ENCODE measurements around the gene TPP1. TPM values are rescaled to one million over a fixed set of nuclear protein-coding genes. Genes with fewer than 3 reads are reported as not detected.

The TPP1 gene
- total and polyA plus RNA-seq, 2 experiments from 2014 or later = 68.4 to 185 TPM

GRCh38 chr11:6583584-6583983, 35.6 kb downstream of the TPP1 start:
- Histone ChIP-seq H3K27me3 (no peaks in the 10 kb centered on the region), H3K9me3 (ENCODE audit: low read depth) (peaks cover 10% of the 10 kb centered on the region), H3K36me3 (replicated peaks; ENCODE audit: insufficient read depth, low read depth) (no peaks in the 10 kb centered on the region), H3K79me2 (no peaks in the 10 kb centered on the region), H3K4me1 (ENCODE audit: insufficient read depth) (no peaks in the 10 kb centered on the region), H3K4me2 (no peak overlapping the region), H4K20me1 (ENCODE audit: insufficient read depth, poor library complexity, severe bottlenecking) (no peaks in the 10 kb centered on the region), H3K4me3 (no peak overlapping the region), H3K27ac (no peak overlapping the region), H3K9me2 (replicated peaks; ENCODE audit: insufficient read depth) (no peaks in the 10 kb centered on the region), H2AFZ (no peak overlapping the region)
- no peak for TF ChIP-seq EZH2 (IDR thresholded peaks at IDR 0.05; ENCODE audit: borderline replicate concordance)
- no peak for DNase-seq (ENCODE audit: low spot score)
- 100% methylated on average over 1 of the region's 1 CpG for WGBS (ENCODE audit: low lambda C conversion rate, missing lambda C conversion rate)

- Histone ChIP-seq H3K4me2 (no peak overlapping the region), H3K27me3 (no peaks in the 10 kb centered on the region), H3K4me1 (ENCODE audit: insufficient read depth) (peaks cover 3% of the 10 kb centered on the region), H3K4me3 (no peak overlapping the region), H2AFZ (no peak overlapping the region), H4K20me1 (ENCODE audit: insufficient read depth, poor library complexity, severe bottlenecking) (no peaks in the 10 kb centered on the region), H3K79me2 (no peaks in the 10 kb centered on the region), H3K36me3 (replicated peaks; ENCODE audit: insufficient read depth, low read depth) (no peaks in the 10 kb centered on the region), H3K9me3 (ENCODE audit: low read depth) (peaks cover 10% of the 10 kb centered on the region), H3K27ac (no peak overlapping the region), H3K9me2 (replicated peaks; ENCODE audit: insufficient read depth) (no peaks in the 10 kb centered on the region)
- no peak for DNase-seq (ENCODE audit: low spot score)
- WGBS (ENCODE audit: low lambda C conversion rate, missing lambda C conversion rate) = no CpG with 5 or more reads among the region's 2 CpGs
- TF ChIP-seq EZH2phosphoT487 (IDR thresholded peaks at IDR 0.05; ENCODE audit: low read depth, severe bottlenecking, unreplicated experiment) = no peak
- TF ChIP-seq CTCF (IDR thresholded peaks at IDR 0.05; ENCODE audit: poor library complexity) = no peak
- no peak for TF ChIP-seq EZH2 (IDR thresholded peaks at IDR 0.05; ENCODE audit: borderline replicate concordance)
Observed at GRCh38 chr11:6579681-6580080, 39.5 kb downstream of the TPP1 start.

- H3K27ac ChIP-seq = peak overlapping the region; percentile 91
- H3K27me3 ChIP-seq = no peaks in the 10 kb centered on the region
- no peaks in the 10 kb centered on the region for H3K79me2 ChIP-seq
Observed at GRCh38 chr11:6578134-6578533, 41.1 kb downstream of the TPP1 start.

More at GRCh38 chr11:6578134-6578533, 41.1 kb downstream of the TPP1 start:
- 91% methylated on average over 1 of the region's 1 CpG for WGBS (ENCODE audit: low lambda C conversion rate, missing lambda C conversion rate)
- TF ChIP-seq EZH2 (IDR thresholded peaks at IDR 0.05; ENCODE audit: borderline replicate concordance) (no peak), CTCF (IDR thresholded peaks at IDR 0.05; ENCODE audit: poor library complexity) (no peak), EZH2phosphoT487 (IDR thresholded peaks at IDR 0.05; ENCODE audit: low read depth, severe bottlenecking, unreplicated experiment) (no peak)
- H3K4me3 ChIP-seq = no peak overlapping the region
- DNase-seq (ENCODE audit: low spot score) = no peak
- H3K9me3 ChIP-seq (ENCODE audit: low read depth) = no peaks in the 10 kb centered on the region
- H3K4me2 ChIP-seq = no peak overlapping the region
- H3K36me3 ChIP-seq (replicated peaks; ENCODE audit: insufficient read depth, low read depth) = no peaks in the 10 kb centered on the region
- no peaks in the 10 kb centered on the region for H4K20me1 ChIP-seq (ENCODE audit: insufficient read depth, poor library complexity, severe bottlenecking)
- H2AFZ ChIP-seq = no peak overlapping the region
- peaks cover 3% of the 10 kb centered on the region for H3K4me1 ChIP-seq (ENCODE audit: insufficient read depth)
- no peaks in the 10 kb centered on the region for H3K9me2 ChIP-seq (replicated peaks; ENCODE audit: insufficient read depth)
